RWPE1 (cell line): ENCODE data around the gene PPP1R3D.
A peak's percentile ranks its signal among the peaks of the same experiment; 100 is the strongest.
"Not testable (repeated sequence)": the region's sequence is repeated elsewhere in the genome, so short reads cannot be mapped to it uniquely, and the experiment has no call there.

Source experiments
- CTCF ChIA-PET: fragments of 350-600 bp; sonication (Branson Sonifier 250); formaldehyde crosslinking; extraction: SDS; loops from one replicate; lab custom pipeline; 2021; lab: Yijun Ruan, JAX
- POLR2A ChIA-PET: fragments of 400-600 bp; formaldehyde crosslinking; extraction: SDS; loops from one replicate; lab custom pipeline; 2020; ENCODE audit warnings: antibody characterized with exemption; ENCODE audit not compliant: low non-redundant PET; lab: Yijun Ruan, JAX
- DNase-seq: peaks from one replicate; pipeline ENCODE4 v3.0.0; 2012; ENCODE audit warnings: low spot score
- H3K27ac ChIP-seq: fragments of 450-650 bp; 2 replicates; pipeline ENCODE4 v1.5.1; 2017
- CTCF ChIP-seq: fragments of 450-650 bp; conservative IDR thresholded peaks from 2 replicates; pipeline ENCODE4 v1.5.1; 2017; ENCODE audit warnings: low read depth, mild to moderate bottlenecking

The PPP1R3D gene

GRCh38 chr20:59962155-59962554, 22.1 kb upstream of the PPP1R3D start:
- TF ChIP-seq CTCF: no peak
- no peak overlapping the region for H3K27ac ChIP-seq
- POLR2A ChIA-PET: interaction anchor here (1.2 kb wide), 1 partner anchor 18 kb away, joined by 3 read pairs; no protein-coding TSS in a partner anchor
- no peak for DNase-seq
- CTCF ChIA-PET: interaction anchor here (0.7 to 1.1 kb wide), 2 partner anchors 12 to 15 kb away, joined by 3 read pairs; no protein-coding TSS in a partner anchor

- TF ChIP-seq CTCF: no peak
- ChIA-PET CTCF (interaction anchor here (0.6 to 1.1 kb wide), 3 partner anchors 10 to 88 kb away, joined by 3 read pairs; no protein-coding TSS in a partner anchor), POLR2A (no interaction called here)
- DNase-seq: peak; percentile 44
- H3K27ac ChIP-seq: no peak overlapping the region
These were observed 21.3 kb upstream of the PPP1R3D start for GRCh38 chr20:59961423-59961822.

- TF ChIP-seq CTCF: no peak
- CTCF ChIA-PET: interaction anchor here (0.6 to 1.3 kb wide), 4 partner anchors 10 to 153 kb away, joined by 3 to 5 read pairs (median 4); no protein-coding TSS in a partner anchor
- H3K27ac ChIP-seq: no peak overlapping the region
- no peak for DNase-seq
- POLR2A ChIA-PET: no interaction called here
These were observed 18.5 kb upstream of the PPP1R3D start for GRCh38 chr20:59958626-59959025.

- POLR2A ChIA-PET: no interaction called here
- no peak within 1 kb of the TSS for H3K27ac ChIP-seq
- CTCF ChIA-PET: interaction anchor here (0.6 to 1.3 kb wide), 4 partner anchors 9 to 152 kb away, joined by 3 to 5 read pairs (median 4); no protein-coding TSS in a partner anchor
- DNase-seq: no peak
- TF ChIP-seq CTCF: no peak
These were observed 18.0 kb upstream of the PPP1R3D start, which contains the start of gene CDH26 for GRCh38 chr20:59958123-59958522. Gene CDH26 (plus strand): TSS chr20:59958423. CDS start chr20:59958727, 304 bp downstream.

GRCh38 chr20:59957568-59957967, 17.5 kb upstream of the PPP1R3D start:
- H3K27ac ChIP-seq, POLR2A ChIA-PET, DNase-seq: not testable (repeated sequence)
- CTCF ChIA-PET: interaction anchor here (0.7 to 1.3 kb wide), 2 partner anchors 17 to 92 kb away, joined by 3 to 4 read pairs; no protein-coding TSS in a partner anchor

DNA sequence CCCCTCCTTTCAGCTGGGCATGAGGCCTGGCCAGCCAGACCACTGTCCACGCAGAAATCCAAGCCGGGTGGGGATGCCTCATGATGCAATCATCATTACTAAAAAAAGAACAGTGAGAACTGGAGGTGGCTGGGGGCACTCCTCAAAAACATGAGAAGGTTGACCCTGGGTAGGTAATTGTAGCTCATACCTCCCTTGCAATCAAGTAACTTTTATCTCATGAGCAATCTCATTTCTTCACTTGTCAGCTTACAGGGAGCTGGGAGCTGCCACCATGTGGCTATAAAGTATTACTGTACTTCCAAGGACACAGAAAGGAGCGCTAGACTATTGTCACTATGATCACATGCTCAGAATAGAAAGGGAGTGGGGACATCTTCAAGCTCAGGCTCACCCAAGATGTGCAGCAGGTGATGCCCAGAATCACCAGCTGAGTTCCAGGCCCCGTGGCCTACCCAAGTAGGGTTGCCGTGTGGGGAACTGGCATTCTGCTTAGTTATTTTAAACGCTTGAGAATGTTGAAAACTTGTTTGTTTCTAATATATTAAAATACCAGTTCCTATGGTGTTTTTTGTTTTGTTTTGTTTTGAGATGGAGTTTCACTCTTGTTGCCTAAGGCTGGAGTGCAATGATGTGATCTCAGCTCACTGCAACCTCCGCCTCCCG, 15.2 kb upstream of the PPP1R3D start:
- TF ChIP-seq CTCF: peak; percentile 26; the same call in 1 of the 2 replicates
- H3K27ac ChIP-seq: no peak overlapping the region
- peak; percentile 39 for DNase-seq
- POLR2A ChIA-PET: no interaction called here
- CTCF ChIA-PET: interaction anchor here (0.9 to 2.0 kb wide), 2 partner anchors 12 to 95 kb away, joined by 6 to 11 read pairs; no protein-coding TSS in a partner anchor

GRCh38 chr20:59954718-59955117, 14.6 kb upstream of the PPP1R3D start:
- ChIA-PET CTCF (interaction anchor here (1.2 to 2.0 kb wide), 2 partner anchors 95 to 97 kb away, joined by 5 to 11 read pairs; no protein-coding TSS in a partner anchor), POLR2A (no interaction called here)

More at GRCh38 chr20:59954718-59955117, 14.6 kb upstream of the PPP1R3D start:
- H3K27ac ChIP-seq: no peak overlapping the region
- TF ChIP-seq CTCF: no peak
- no peak for DNase-seq
